Naive thymus-derived CD4-positive, alpha-beta T cell (primary cell): ENCODE measurements around the gene ZBTB37. TPM values are rescaled to one million over a fixed set of nuclear protein-coding genes. Genes with fewer than 3 reads are reported as not detected.

ENCODE experiments used
- ATAC-seq: fragments of 150-1000 bp; cut with Tn5 transposase; 2 replicates; pipeline ENCODE4 v1.10.0; 2021; ENCODE audit warnings: mild to moderate bottlenecking, moderate library complexity
- CTCF ChIA-PET: fragments of 350-600 bp; sonication (Branson Sonifier 250); formaldehyde crosslinking; loops from one replicate; lab custom pipeline; 2021; ENCODE audit warnings: antibody characterized with exemption; lab: Charles Lee
- POLR2A ChIA-PET: fragments of 350-600 bp; sonication (Branson Sonifier 250); formaldehyde crosslinking; loops from one replicate; lab custom pipeline; 2021; ENCODE audit warnings: antibody characterized with exemption, inconsistent platforms; lab: Charles Lee
- DNase-seq, 9 donors: peaks; one replicate each; pipeline versions ENCODE4 v3.0.0 to v3.0.0-alpha.2; 2020 to 2022; ENCODE audit warnings: mixed read lengths in 1 of 9
- H3K27ac ChIP-seq: one replicate; pipeline ENCODE4 v1.7.0; 2013; ENCODE audit warnings: mild to moderate bottlenecking, low read depth, low read length, moderate library complexity
- H3K27me3 ChIP-seq, 2 donors: one replicate each; pipeline ENCODE4 v1.7.0; 2013; ENCODE audit warnings: low read length in 2 of 2, mild to moderate bottlenecking in 2 of 2, moderate library complexity in 2 of 2; ENCODE audit not compliant: control insufficient read depth in 2 of 2, insufficient read depth in 2 of 2
- H3K36me3 ChIP-seq, 3 experiments: 1 replicate in 2 of 3; 2 replicates in 1 of 3; pipeline ENCODE4 v1.7.0; 2013; ENCODE audit warnings: low read length in 3 of 3, mild to moderate bottlenecking in 3 of 3, moderate library complexity in 1 of 3; ENCODE audit not compliant: insufficient read depth in 3 of 3, control insufficient read depth in 2 of 3
- H3K4me1 ChIP-seq, 2 donors: one replicate each; pipeline ENCODE4 v1.7.0; 2013; ENCODE audit warnings: low read length in 2 of 2, mild to moderate bottlenecking in 2 of 2, moderate library complexity in 1 of 2; ENCODE audit not compliant: control insufficient read depth in 2 of 2, insufficient read depth in 2 of 2
- H3K4me3 ChIP-seq: 2 replicates; pipeline ENCODE4 v1.7.0; 2013; ENCODE audit warnings: mild to moderate bottlenecking, low read length
- H3K9me3 ChIP-seq, 3 experiments: 1 replicate in 2 of 3; 2 replicates in 1 of 3; pipeline ENCODE4 v1.7.0; 2013; ENCODE audit warnings: low read length in 3 of 3; ENCODE audit not compliant: control insufficient read depth in 2 of 3
- H3K27ac Mint-ChIP-seq, 9 donors: one replicate each; pipeline ENCODE4 v1.8.0; 2020 to 2022; ENCODE audit warnings: mixed read lengths in 9 of 9, mild to moderate bottlenecking in 8 of 9, moderate library complexity in 5 of 9, inconsistent platforms in 2 of 9
- H3K27me3 Mint-ChIP-seq, 5 donors: one replicate each; pipeline ENCODE4 v1.8.0; 2021 to 2022; ENCODE audit warnings: mixed read lengths in 5 of 5, mild to moderate bottlenecking in 1 of 5
- H3K36me3 Mint-ChIP-seq, 5 donors: one replicate each; pipeline ENCODE4 v1.8.0; 2020 to 2022; ENCODE audit warnings: mixed read lengths in 5 of 5, mild to moderate bottlenecking in 3 of 5, inconsistent platforms in 1 of 5
- H3K4me1 Mint-ChIP-seq, 7 donors: one replicate each; pipeline ENCODE4 v1.8.0; 2020 to 2022; ENCODE audit warnings: mixed read lengths in 7 of 7, mild to moderate bottlenecking in 3 of 7, inconsistent platforms in 1 of 7
- H3K4me3 Mint-ChIP-seq, 10 donors: one replicate each; pipeline ENCODE4 v1.8.0; 2020 to 2022; ENCODE audit warnings: mild to moderate bottlenecking in 10 of 10, mixed read lengths in 10 of 10, moderate library complexity in 6 of 10, inconsistent platforms in 2 of 10
- H3K9me3 Mint-ChIP-seq, 11 donors: one replicate each; pipeline ENCODE4 v1.8.0; 2020 to 2022; ENCODE audit warnings: mixed read lengths in 11 of 11, mild to moderate bottlenecking in 4 of 11, inconsistent platforms in 1 of 11, moderate library complexity in 1 of 11
- intact Hi-C, 2 donors: fragments of 100-400 bp; cut with micrococcal nuclease; formaldehyde crosslinking; loops; one replicate each; pipeline ENCODE4 v1.15.1; 2023
- polyA plus RNA-seq, 2 donors: library from polyadenylated mRNA; unstranded; fragments of 300-500 nt; fragmentation: Illumina TruSeq; gene quantifications; one replicate each; pipeline ENCODE4 v1.2.3, GENCODE V29; 2021
- total RNA-seq, 6 experiments: library from RNA in 5 of 6; stranded (reverse) in 5 of 6; gene quantifications; 1 replicate in 5 of 6; 2 replicates in 1 of 6; pipeline ENCODE4 v1.2.3 and lab custom pipeline; 2021 to 2026

ZBTB37 gene
- total and polyA plus RNA-seq, 7 experiments from 2014 or later, result 2.1 to 30.3 (median 21.1) TPM

GRCh38 chr1:173827611-173828010 lies 40.6 kb upstream of the ZBTB37 start:
- ATAC-seq (no peak), DNase-seq (no peak)
- no peak overlapping the region for H3K27ac Mint-ChIP-seq
- H3K4me1 Mint-ChIP-seq, result peaks cover 22 to 52% (median 35%) of the 10 kb centered on the region in 7 donors
- Histone ChIP-seq H3K4me3 (no peak overlapping the region), H3K36me3 (peaks cover 0 to 26% (median 0%) of the 10 kb centered on the region in 3 experiments), H3K9me3 (no peaks in the 10 kb centered on the region), H3K27me3 (no peaks in the 10 kb centered on the region), H3K4me1 (peaks cover 10 to 14% of the 10 kb centered on the region in 2 donors), H3K27ac (no peak overlapping the region)
- CTCF ChIA-PET, result no interaction called here
- H3K9me3 Mint-ChIP-seq, result no peaks in the 10 kb centered on the region
- intact Hi-C loops, result loop anchor here in 1 of 2 donors (10.0 kb wide), 1 partner anchor 1003 kb away; no protein-coding TSS in a partner anchor
- H3K36me3 Mint-ChIP-seq, result peaks cover 0 to 13% (median 3%) of the 10 kb centered on the region in 5 donors
- POLR2A ChIA-PET, result interaction anchor here (0.6 to 0.7 kb wide), 2 partner anchors 24 to 372 kb away, joined by 3 to 8 read pairs; no protein-coding TSS in a partner anchor
- no peaks in the 10 kb centered on the region for H3K27me3 Mint-ChIP-seq
- no peak overlapping the region for H3K4me3 Mint-ChIP-seq

- H3K4me3 ChIP-seq, result no peak overlapping the region
- Mint-ChIP-seq H3K9me3 (no peaks in the 10 kb centered on the region), H3K27me3 (no peaks in the 10 kb centered on the region), H3K4me1 (peaks cover 2 to 10% (median 6%) of the 10 kb centered on the region in 7 donors), H3K36me3 (peaks cover 0 to 25% (median 10%) of the 10 kb centered on the region in 5 donors), H3K27ac (no peak overlapping the region), H3K4me3 (no peak overlapping the region)
- H3K27me3 ChIP-seq, result no peaks in the 10 kb centered on the region
- intact Hi-C loops, result no loop called here
- peaks cover 0 to 46% (median 10%) of the 10 kb centered on the region in 3 experiments for H3K36me3 ChIP-seq
- CTCF ChIA-PET, result no interaction called here
- H3K4me1 ChIP-seq, result no peaks in the 10 kb centered on the region
- no peak overlapping the region for H3K27ac ChIP-seq
- ATAC-seq, result no peak
- no peaks in the 10 kb centered on the region for H3K9me3 ChIP-seq
- POLR2A ChIA-PET, result no interaction called here
- no peak for DNase-seq
These were observed 35.4 kb upstream of the ZBTB37 start for GRCh38 chr1:173832748-173833147.

GRCh38 chr1:173852105-173852504 lies 16.1 kb upstream of the ZBTB37 start:
- CTCF ChIA-PET, result interaction anchor here (0.6 to 0.7 kb wide), 3 partner anchors 10 to 431 kb away, joined by 4 to 5 read pairs (median 5); no protein-coding TSS in a partner anchor

GRCh38 chr1:173853074-173853473 lies 15.1 kb upstream of the ZBTB37 start:
- POLR2A ChIA-PET, result interaction anchor here (1.2 to 1.9 kb wide), 2 partner anchors 11 to 15 kb away, joined by 3 to 6 read pairs; partner anchors contain the start of genes GAS5 and ZBTB37
- CTCF ChIA-PET, result no interaction called here
- H3K4me1 ChIP-seq, result no peaks in the 10 kb centered on the region
- no peaks in the 10 kb centered on the region for H3K27me3 Mint-ChIP-seq
- no peaks in the 10 kb centered on the region for H3K9me3 ChIP-seq
- H3K27ac Mint-ChIP-seq, result no peak overlapping the region
- H3K4me1 Mint-ChIP-seq, result peaks cover 0 to 5% (median 0%) of the 10 kb centered on the region in 7 donors
- H3K27ac ChIP-seq, result no peak overlapping the region
- peaks cover 0 to 49% (median 13%) of the 10 kb centered on the region in 3 experiments for H3K36me3 ChIP-seq
- H3K36me3 Mint-ChIP-seq, result peaks cover 9 to 33% (median 19%) of the 10 kb centered on the region in 5 donors
- no peak overlapping the region for H3K4me3 ChIP-seq
- intact Hi-C loops, result loop anchor here in 1 of 2 donors (5.0 kb wide), 1 partner anchor 354 kb away; no protein-coding TSS in a partner anchor
- no peaks in the 10 kb centered on the region for H3K27me3 ChIP-seq
- H3K4me3 Mint-ChIP-seq, result no peak overlapping the region
- ATAC-seq (no peak), DNase-seq (no peak)
- no peaks in the 10 kb centered on the region for H3K9me3 Mint-ChIP-seq

More at GRCh38 chr1:173852105-173852504, 16.1 kb upstream of the ZBTB37 start:
- Mint-ChIP-seq H3K27ac (peak overlapping the region in 2 of 9 donors; percentile 25 to 54), H3K9me3 (no peaks in the 10 kb centered on the region), H3K4me1 (peaks cover 0 to 5% (median 0%) of the 10 kb centered on the region in 7 donors), H3K27me3 (no peaks in the 10 kb centered on the region), H3K36me3 (peaks cover 5 to 25% (median 12%) of the 10 kb centered on the region in 5 donors), H3K4me3 (no peak overlapping the region)
- Histone ChIP-seq H3K9me3 (no peaks in the 10 kb centered on the region), H3K36me3 (peaks cover 0 to 40% (median 13%) of the 10 kb centered on the region in 3 experiments), H3K4me3 (no peak overlapping the region), H3K27ac (no peak overlapping the region), H3K4me1 (no peaks in the 10 kb centered on the region), H3K27me3 (no peaks in the 10 kb centered on the region)
- intact Hi-C loops, result loop anchor here in 1 of 2 donors (5.0 kb wide), 1 partner anchor 355 kb away; no protein-coding TSS in a partner anchor
- no peak for DNase-seq
- no peak for ATAC-seq
- POLR2A ChIA-PET, result interaction anchor here (0.6 to 1.9 kb wide), 4 partner anchors 12 to 24 kb away, joined by 3 to 6 read pairs (median 3); partner anchors contain the start of genes GAS5 and ZBTB37

GRCh38 chr1:173856014-173856413 lies 12.2 kb upstream of the ZBTB37 start:
- H3K27ac Mint-ChIP-seq, result peak overlapping the region in 4 of 9 donors; percentile 5 to 65 (median 21)
- ATAC-seq (no peak), DNase-seq (no peak)
- no peaks in the 10 kb centered on the region for H3K27me3 ChIP-seq
- H3K36me3 ChIP-seq, result peaks cover 0 to 51% (median 13%) of the 10 kb centered on the region in 3 experiments
- no peak overlapping the region for H3K4me3 Mint-ChIP-seq
- H3K4me3 ChIP-seq, result no peak overlapping the region
- ChIA-PET POLR2A (interaction anchor here (1.3 kb wide), 1 partner anchor 13 kb away, joined by 5 read pairs; the partner anchor contains the start of gene ZBTB37), CTCF (no interaction called here)
- no peaks in the 10 kb centered on the region for H3K4me1 ChIP-seq
- H3K9me3 ChIP-seq, result no peaks in the 10 kb centered on the region
- H3K9me3 Mint-ChIP-seq, result no peaks in the 10 kb centered on the region
- H3K36me3 Mint-ChIP-seq, result peaks cover 9 to 38% (median 23%) of the 10 kb centered on the region in 5 donors
- no peaks in the 10 kb centered on the region for H3K27me3 Mint-ChIP-seq
- peaks cover 0 to 5% (median 0%) of the 10 kb centered on the region in 7 donors for H3K4me1 Mint-ChIP-seq
- H3K27ac ChIP-seq, result no peak overlapping the region
- intact Hi-C loops, result no loop called here

- DNase-seq (no peak), ATAC-seq (no peak)
- intact Hi-C loops, result no loop called here
- no peaks in the 10 kb centered on the region for H3K27me3 ChIP-seq
- CTCF ChIA-PET, result no interaction called here
- POLR2A ChIA-PET, result interaction anchor here (0.6 to 1.3 kb wide), 2 partner anchors 12 to 15 kb away, joined by 5 read pairs; partner anchors contain the start of gene ZBTB37
- H3K4me1 Mint-ChIP-seq, result peaks cover 0 to 5% (median under 1%) of the 10 kb centered on the region in 7 donors
- peaks cover 9 to 36% (median 24%) of the 10 kb centered on the region in 5 donors for H3K36me3 Mint-ChIP-seq
- H3K9me3 Mint-ChIP-seq, result no peaks in the 10 kb centered on the region
- no peak overlapping the region for H3K27ac ChIP-seq
- no peak overlapping the region for H3K4me3 Mint-ChIP-seq
- H3K9me3 ChIP-seq, result no peaks in the 10 kb centered on the region
- no peaks in the 10 kb centered on the region for H3K4me1 ChIP-seq
- peaks cover 0 to 52% (median 13%) of the 10 kb centered on the region in 3 experiments for H3K36me3 ChIP-seq
- H3K27ac Mint-ChIP-seq, result no peak overlapping the region
- H3K27me3 Mint-ChIP-seq, result no peaks in the 10 kb centered on the region
- H3K4me3 ChIP-seq, result no peak overlapping the region
These were observed 11.3 kb upstream of the ZBTB37 start for GRCh38 chr1:173856903-173857302.
